Calu3 (cell line): Measurements from ENCODE around the gene CACNA2D3. TPM values are rescaled to one million over a fixed set of nuclear protein-coding genes. Genes with fewer than 3 reads are reported as not detected.

Experiments
- BruUV-seq: library from RNA; stranded (reverse); fragments of 400-500 nt; replicated peaks from 2 replicates; lab custom pipeline; 2021; lab: Mats Ljungman, UMichigan
- CTCF ChIA-PET: fragments of 300-600 bp; sonication (Branson Sonifier 250); formaldehyde crosslinking; loops from one replicate; lab custom pipeline; 2022; ENCODE audit warnings: antibody characterized with exemption; lab: Charles Lee
- DNase-seq: peaks from one replicate; pipeline ENCODE4 v3.0.0; 2022
- H3K27ac Mint-ChIP-seq: one replicate; pipeline ENCODE4 v1.8.0; 2022; ENCODE audit warnings: mixed read lengths; ENCODE audit not compliant: unreplicated experiment
- H3K27me3 Mint-ChIP-seq: one replicate; pipeline ENCODE4 v1.8.0; 2022; ENCODE audit warnings: mixed read lengths; ENCODE audit not compliant: unreplicated experiment
- H3K36me3 Mint-ChIP-seq: one replicate; pipeline ENCODE4 v1.8.0; 2022; ENCODE audit warnings: mild to moderate bottlenecking, moderate library complexity, mixed read lengths; ENCODE audit not compliant: insufficient read depth, unreplicated experiment
- H3K4me1 Mint-ChIP-seq: one replicate; pipeline ENCODE4 v1.8.0; 2022; ENCODE audit warnings: mild to moderate bottlenecking, low read depth, mixed read lengths; ENCODE audit not compliant: unreplicated experiment
- H3K4me3 Mint-ChIP-seq: one replicate; pipeline ENCODE4 v1.8.0; 2022; ENCODE audit warnings: mild to moderate bottlenecking, low read depth, moderate library complexity, mixed read lengths; ENCODE audit not compliant: unreplicated experiment
- H3K9me3 Mint-ChIP-seq: one replicate; pipeline ENCODE4 v1.8.0; 2022; ENCODE audit warnings: low read depth, mixed read lengths; ENCODE audit not compliant: unreplicated experiment
- CTCF ChIP-seq: fragments of 200-600 bp; IDR thresholded peaks from one replicate; pipeline ENCODE4 v1.8.0; 2022; ENCODE audit warnings: antibody characterized with exemption; ENCODE audit not compliant: unreplicated experiment
- intact Hi-C: fragments of 100-400 bp; cut with micrococcal nuclease; formaldehyde crosslinking; loops from one replicate; pipeline ENCODE4 v1.10.0; 2022; ENCODE audit not compliant: unreplicated experiment
- total RNA-seq: library from RNA; stranded (reverse); gene quantifications from 2 replicates; pipeline ENCODE4 v1.2.3, GENCODE V29; 2022

CACNA2D3 gene
- total RNA-seq, 1 experiment from 2014 or later: not detected

GRCh38 chr3:54426381-54426780 is 304.0 kb downstream of the CACNA2D3 start:
- BruUV-seq: no TSS peak
- no peaks in the 10 kb centered on the region for H3K4me1 Mint-ChIP-seq

GRCh38 chr3:54427501-54427900 is 305.1 kb downstream of the CACNA2D3 start:
- CTCF ChIA-PET: interaction anchor here (0.9 kb wide), 1 partner anchor 11 kb away, joined by 3 read pairs; no protein-coding TSS in a partner anchor
- no peak overlapping the region for H3K4me3 Mint-ChIP-seq
- no TSS peak for BruUV-seq
- DNase-seq: no peak
- H3K9me3 Mint-ChIP-seq: no peaks in the 10 kb centered on the region
- H3K4me1 Mint-ChIP-seq: no peaks in the 10 kb centered on the region
- H3K27me3 Mint-ChIP-seq: peaks cover 25% of the 10 kb centered on the region
- H3K27ac Mint-ChIP-seq: no peak overlapping the region
- no peak for TF ChIP-seq CTCF
- intact Hi-C loops: loop anchor here (5.0 to 10.0 kb wide), 2 partner anchors 1470 to 1827 kb away; no protein-coding TSS in a partner anchor
- no peaks in the 10 kb centered on the region for H3K36me3 Mint-ChIP-seq

More at GRCh38 chr3:54426381-54426780, 304.0 kb downstream of the CACNA2D3 start:
- H3K27ac Mint-ChIP-seq: no peak overlapping the region
- peaks cover 32% of the 10 kb centered on the region for H3K27me3 Mint-ChIP-seq
- no peak for TF ChIP-seq CTCF
- H3K36me3 Mint-ChIP-seq: no peaks in the 10 kb centered on the region
- CTCF ChIA-PET: no interaction called here
- H3K9me3 Mint-ChIP-seq: no peaks in the 10 kb centered on the region
- no peak overlapping the region for H3K4me3 Mint-ChIP-seq
- intact Hi-C loops: loop anchor here (5.0 to 10.0 kb wide), 2 partner anchors 1471 to 1828 kb away; no protein-coding TSS in a partner anchor
- no peak for DNase-seq

- Mint-ChIP-seq H3K4me1 (no peaks in the 10 kb centered on the region), H3K9me3 (no peaks in the 10 kb centered on the region), H3K27me3 (peaks cover 19% of the 10 kb centered on the region), H3K36me3 (no peaks in the 10 kb centered on the region), H3K4me3 (no peak overlapping the region), H3K27ac (no peak overlapping the region)
- BruUV-seq: no TSS peak
- CTCF ChIA-PET: interaction anchor here (0.6 to 0.9 kb wide), 2 partner anchors 12 to 492 kb away, joined by 3 to 6 read pairs; no protein-coding TSS in a partner anchor
- peak; percentile 60 for DNase-seq
- intact Hi-C loops: loop anchor here (5.0 to 10.0 kb wide), 2 partner anchors 1469 to 1827 kb away; no protein-coding TSS in a partner anchor
- TF ChIP-seq CTCF: peak; percentile 54
Measured at GRCh38 chr3:54427941-54428871, 305.9 kb downstream of the CACNA2D3 start.

- no peak for TF ChIP-seq CTCF
- Mint-ChIP-seq H3K27me3 (no peaks in the 10 kb centered on the region), H3K9me3 (peaks cover 2% of the 10 kb centered on the region), H3K36me3 (no peaks in the 10 kb centered on the region), H3K4me1 (no peaks in the 10 kb centered on the region), H3K27ac (no peak overlapping the region), H3K4me3 (no peak overlapping the region)
- no TSS peak for BruUV-seq
- intact Hi-C loops: no loop called here
- no peak for DNase-seq
- CTCF ChIA-PET: no interaction called here
Measured at GRCh38 chr3:54432975-54433374, 310.6 kb downstream of the CACNA2D3 start.
